Karpas-422 (cell line): ENCODE measurements around the gene TUT1. TPM values are rescaled to one million over a fixed set of nuclear protein-coding genes. Genes with fewer than 3 reads are reported as not detected.

Source experiments
- DNase-seq: peaks from one replicate; pipeline ENCODE4 v3.0.0-alpha.2; 2015
- H2AFZ ChIP-seq: fragments of 200-600 bp; sonication (generic); 2 replicates; pipeline ENCODE4 v1.6.1; 2014; ENCODE audit warnings: antibody characterized with exemption, low read length, mixed read lengths
- H3K27ac ChIP-seq: fragments of 200-600 bp; sonication (generic); 2 replicates; pipeline ENCODE4 v1.5.1; 2014; ENCODE audit warnings: mild to moderate bottlenecking, low read length, moderate library complexity
- H3K27me3 ChIP-seq: fragments of 200-600 bp; sonication (generic); 2 replicates; pipeline ENCODE4 v1.6.1; 2014; ENCODE audit warnings: low read length, mixed read lengths
- H3K36me3 ChIP-seq: fragments of 200-600 bp; sonication (generic); 2 replicates; pipeline ENCODE4 v1.6.1; 2014; ENCODE audit warnings: low read length, mixed read lengths; ENCODE audit not compliant: insufficient read depth
- H3K4me1 ChIP-seq: fragments of 200-600 bp; sonication (generic); 2 replicates; pipeline ENCODE4 v1.6.1; 2014; ENCODE audit warnings: mild to moderate bottlenecking, low read length, mixed read lengths
- H3K4me2 ChIP-seq: fragments of 200-600 bp; sonication (generic); 2 replicates; pipeline ENCODE4 v1.6.1; 2014; ENCODE audit warnings: low read length, low read depth, mild to moderate bottlenecking; ENCODE audit not compliant: poor library complexity, severe bottlenecking
- H3K4me3 ChIP-seq: fragments of 200-600 bp; sonication (generic); 2 replicates; pipeline ENCODE4 v1.5.1; 2014; ENCODE audit warnings: mild to moderate bottlenecking, antibody characterized with exemption, low read length, mixed read lengths
- H3K79me2 ChIP-seq: fragments of 200-600 bp; sonication (generic); 2 replicates; pipeline ENCODE4 v1.6.1; 2014; ENCODE audit warnings: mild to moderate bottlenecking, low read length, mixed read lengths
- H3K9ac ChIP-seq: fragments of 200-600 bp; sonication (generic); 2 replicates; pipeline ENCODE4 v1.6.0; 2014; ENCODE audit warnings: low read length
- H3K9me2 ChIP-seq: fragments of 200-600 bp; sonication (generic), shearing (Covaris generic); replicated peaks from 2 replicates; pipeline ENCODE4 v1.6.0; 2014; ENCODE audit warnings: mild to moderate bottlenecking, low read length, moderate library complexity; ENCODE audit not compliant: insufficient read depth
- H3K9me3 ChIP-seq: fragments of 300-700, 200-600 bp; sonication (generic); 2 replicates; pipeline ENCODE4 v1.6.1; 2014; ENCODE audit warnings: low read length, mixed read lengths
- H4K20me1 ChIP-seq: fragments of 200-600 bp; sonication (generic); 2 replicates; pipeline ENCODE4 v1.6.1; 2014; ENCODE audit warnings: mild to moderate bottlenecking, antibody characterized with exemption, low read length, low read depth; ENCODE audit not compliant: insufficient read depth
- total RNA-seq: library from RNA; depleted of rRNA; stranded (reverse); fragments of >200 nt; shearing (Covaris generic); gene quantifications from 2 replicates; pipeline ENCODE4 v1.2.3, GENCODE V29; 2014; ENCODE audit warnings: low replicate concordance

The TUT1 gene
- total RNA-seq, 1 experiment from 2014 or later: 8.1 TPM

- Histone ChIP-seq H2AFZ (no peak overlapping the region), H3K4me3 (no peak overlapping the region), H4K20me1 (peaks cover 27% of the 10 kb centered on the region; the same call in 1 of the 2 replicates), H3K27ac (no peak overlapping the region), H3K36me3 (peaks cover 13% of the 10 kb centered on the region), H3K27me3 (no peaks in the 10 kb centered on the region), H3K4me1 (peaks cover 34% of the 10 kb centered on the region), H3K79me2 (no peaks in the 10 kb centered on the region), H3K9me2 (no peaks in the 10 kb centered on the region), H3K9ac (no peak overlapping the region), H3K4me2 (peak overlapping the region; percentile 80), H3K9me3 (no peaks in the 10 kb centered on the region)
- DNase-seq: no peak
Measured at GRCh38 chr11:62610403-62610802, 19.1 kb upstream of the TUT1 start.

GRCh38 chr11:62608776-62609175, 17.5 kb upstream of the TUT1 start:
- H3K9me2 ChIP-seq: no peaks in the 10 kb centered on the region
- H3K27ac ChIP-seq: no peak overlapping the region
- no peaks in the 10 kb centered on the region for H3K9me3 ChIP-seq
- H2AFZ ChIP-seq: no peak overlapping the region
- H3K4me2 ChIP-seq: no peak overlapping the region
- H4K20me1 ChIP-seq: peaks cover 28% of the 10 kb centered on the region; the same call in 1 of the 2 replicates
- no peaks in the 10 kb centered on the region for H3K27me3 ChIP-seq
- peaks cover 14% of the 10 kb centered on the region for H3K36me3 ChIP-seq
- H3K79me2 ChIP-seq: no peaks in the 10 kb centered on the region
- peaks cover 34% of the 10 kb centered on the region for H3K4me1 ChIP-seq
- no peak overlapping the region for H3K4me3 ChIP-seq
- no peak overlapping the region for H3K9ac ChIP-seq
- DNase-seq: no peak

GRCh38 chr11:62607714-62608113, 16.4 kb upstream of the TUT1 start:
- H3K27me3 ChIP-seq: no peaks in the 10 kb centered on the region
- H3K9ac ChIP-seq: peak overlapping the region; percentile 42
- H3K9me2 ChIP-seq: no peaks in the 10 kb centered on the region
- H2AFZ ChIP-seq: no peak overlapping the region
- peak; percentile 97 for DNase-seq
- H4K20me1 ChIP-seq: peaks cover 28% of the 10 kb centered on the region; the same call in 1 of the 2 replicates
- H3K9me3 ChIP-seq: no peaks in the 10 kb centered on the region
- peaks cover 34% of the 10 kb centered on the region for H3K4me1 ChIP-seq
- peak overlapping the region; percentile 28; the same call in 1 of the 2 replicates for H3K4me3 ChIP-seq
- peaks cover 14% of the 10 kb centered on the region for H3K36me3 ChIP-seq
- H3K79me2 ChIP-seq: no peaks in the 10 kb centered on the region
- peak overlapping the region; percentile 61 for H3K4me2 ChIP-seq
- H3K27ac ChIP-seq: peak overlapping the region; percentile 36

- Histone ChIP-seq H3K9ac (no peak overlapping the region), H3K4me2 (no peak overlapping the region), H3K4me1 (peaks cover 28% of the 10 kb centered on the region), H3K4me3 (no peak overlapping the region), H3K9me3 (no peaks in the 10 kb centered on the region), H4K20me1 (peaks cover 28% of the 10 kb centered on the region; the same call in 1 of the 2 replicates), H3K79me2 (peaks cover 7% of the 10 kb centered on the region), H3K27me3 (no peaks in the 10 kb centered on the region), H2AFZ (no peak overlapping the region), H3K27ac (no peak overlapping the region), H3K9me2 (no peaks in the 10 kb centered on the region), H3K36me3 (peaks cover 14% of the 10 kb centered on the region)
- DNase-seq: no peak
Measured at GRCh38 chr11:62605902-62606301, 14.6 kb upstream of the TUT1 start.

- no peak overlapping the region for H3K4me3 ChIP-seq
- no peak overlapping the region for H3K27ac ChIP-seq
- DNase-seq: no peak
- no peaks in the 10 kb centered on the region for H3K9me3 ChIP-seq
- H2AFZ ChIP-seq: no peak overlapping the region
- no peak overlapping the region for H3K9ac ChIP-seq
- no peaks in the 10 kb centered on the region for H3K27me3 ChIP-seq
- peaks cover 28% of the 10 kb centered on the region; the same call in 1 of the 2 replicates for H4K20me1 ChIP-seq
- H3K4me1 ChIP-seq: peaks cover 26% of the 10 kb centered on the region
- no peaks in the 10 kb centered on the region for H3K9me2 ChIP-seq
- H3K4me2 ChIP-seq: no peak overlapping the region
- peaks cover 11% of the 10 kb centered on the region for H3K79me2 ChIP-seq
- H3K36me3 ChIP-seq: peaks cover 14% of the 10 kb centered on the region
Measured at GRCh38 chr11:62605467-62605866, 14.1 kb upstream of the TUT1 start.

- no peak overlapping the region for H3K9ac ChIP-seq
- H3K79me2 ChIP-seq: peaks cover 20% of the 10 kb centered on the region
- peaks cover 20% of the 10 kb centered on the region for H3K36me3 ChIP-seq
Measured at GRCh38 chr11:62604460-62605120, 13.3 kb upstream of the TUT1 start.

GRCh38 chr11:62603776-62604299, 12.5 kb upstream of the TUT1 start:
- peaks cover 25% of the 10 kb centered on the region for H3K79me2 ChIP-seq

More at GRCh38 chr11:62604460-62605120, 13.3 kb upstream of the TUT1 start:
- no peak overlapping the region for H3K4me3 ChIP-seq
- H4K20me1 ChIP-seq: peaks cover 32% of the 10 kb centered on the region; the same call in 1 of the 2 replicates
- H2AFZ ChIP-seq: no peak overlapping the region
- no peak overlapping the region for H3K4me2 ChIP-seq
- no peaks in the 10 kb centered on the region for H3K9me3 ChIP-seq
- no peak overlapping the region for H3K27ac ChIP-seq
- H3K4me1 ChIP-seq: peaks cover 35% of the 10 kb centered on the region
- no peaks in the 10 kb centered on the region for H3K9me2 ChIP-seq
- H3K27me3 ChIP-seq: no peaks in the 10 kb centered on the region
- DNase-seq: no peak

GRCh38 chr11:62603072-62603408, 11.7 kb upstream of the TUT1 start:
- Histone ChIP-seq H3K36me3 (peaks cover 32% of the 10 kb centered on the region), H3K4me2 (no peak overlapping the region), H3K27ac (no peak overlapping the region), H4K20me1 (peaks cover 28% of the 10 kb centered on the region; the same call in 1 of the 2 replicates), H3K9me2 (no peaks in the 10 kb centered on the region), H3K4me3 (no peak overlapping the region), H3K27me3 (no peaks in the 10 kb centered on the region), H3K9me3 (no peaks in the 10 kb centered on the region), H3K79me2 (peaks cover 33% of the 10 kb centered on the region), H2AFZ (no peak overlapping the region), H3K4me1 (peaks cover 44% of the 10 kb centered on the region), H3K9ac (no peak overlapping the region)
- peak; percentile 39 for DNase-seq

More at GRCh38 chr11:62603776-62604299, 12.5 kb upstream of the TUT1 start:
- Histone ChIP-seq H3K27ac (no peak overlapping the region), H3K4me3 (no peak overlapping the region), H3K4me1 (peaks cover 42% of the 10 kb centered on the region), H3K36me3 (peaks cover 24% of the 10 kb centered on the region), H3K9me2 (no peaks in the 10 kb centered on the region), H3K9ac (no peak overlapping the region), H3K27me3 (no peaks in the 10 kb centered on the region), H3K9me3 (no peaks in the 10 kb centered on the region), H4K20me1 (peaks cover 33% of the 10 kb centered on the region; the same call in 1 of the 2 replicates), H2AFZ (no peak overlapping the region), H3K4me2 (no peak overlapping the region)
- DNase-seq: peak; percentile 41
